SK-MEL-5 (cell line): ENCODE measurements around the gene CTTNBP2. TPM values are rescaled to one million over a fixed set of nuclear protein-coding genes. Genes with fewer than 3 reads are reported as not detected.

Source experiments
- DNase-seq: peaks from one replicate; pipeline ENCODE4 v3.0.0-alpha.2; 2016; ENCODE audit warnings: low read depth, low spot score
- in situ Hi-C: cut with HindIII; loops from 2 replicates; pipeline ENCODE4 v1.10.0; 2016; ENCODE audit warnings: low sequenced_read_pairs, high pct_unique_total_duplicates, low pct_unique_long_range_greater_than_20kb
- total RNA-seq: library from RNA; depleted of rRNA; stranded (reverse); fragments of >200 nt; shearing (Covaris generic); gene quantifications from 2 replicates; pipeline ENCODE4 v1.2.3, GENCODE V29; 2014

CTTNBP2 gene
- total RNA-seq, 1 experiment from 2014 or later = 46.3 TPM

- in situ Hi-C loops = no loop called here
- no peak for DNase-seq
These were observed 68.0 kb downstream of the CTTNBP2 start for GRCh38 chr7:117805241-117805640.

GRCh38 chr7:117803476-117803875 lies 69.8 kb downstream of the CTTNBP2 start:
- DNase-seq = no peak
- in situ Hi-C loops = no loop called here

DNA sequence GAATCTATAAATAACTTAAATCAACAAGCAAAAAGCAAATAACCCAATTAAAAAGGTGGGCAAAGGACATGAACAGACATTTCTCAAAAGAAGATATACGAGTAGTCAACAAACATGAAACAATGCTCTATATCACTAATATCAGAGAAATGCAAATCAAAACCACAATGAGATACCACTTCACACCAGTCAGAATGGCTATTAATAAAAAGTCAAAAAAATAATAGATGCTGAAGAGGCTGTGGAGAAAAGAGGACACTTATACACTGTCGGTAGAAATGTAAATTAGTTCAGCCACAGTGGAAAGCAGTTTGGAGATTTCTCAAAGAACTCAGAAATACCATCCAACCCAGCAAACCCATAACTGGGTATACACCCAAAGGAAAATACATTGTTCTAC lies 70.6 kb downstream of the CTTNBP2 start:
- no peak for DNase-seq
- in situ Hi-C loops = no loop called here

DNA sequence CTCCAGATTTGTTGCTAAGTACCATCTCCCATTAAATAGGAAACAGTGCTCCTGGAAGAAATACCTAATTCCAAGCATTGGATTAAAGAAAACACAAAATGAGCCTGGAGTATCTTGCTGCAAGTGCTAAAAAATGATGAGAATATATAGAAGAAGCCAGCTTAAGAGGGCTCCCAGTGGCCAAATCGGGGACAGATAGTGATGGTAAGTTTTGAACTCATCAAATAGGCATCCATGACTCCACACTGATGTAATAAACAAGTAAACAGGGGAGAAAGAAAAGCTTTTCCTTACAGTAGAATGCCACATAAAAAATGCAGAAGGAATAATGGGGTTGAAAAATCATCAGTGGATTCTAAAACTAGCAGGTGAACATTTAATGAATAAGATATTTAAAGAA lies 72.4 kb downstream of the CTTNBP2 start:
- in situ Hi-C loops = no loop called here
- no peak for DNase-seq

- no peak for DNase-seq
- in situ Hi-C loops = no loop called here
These were observed 72.8 kb downstream of the CTTNBP2 start for GRCh38 chr7:117800406-117800805.

GRCh38 chr7:117796889-117797288 lies 76.4 kb downstream of the CTTNBP2 start:
- DNase-seq = no peak
- in situ Hi-C loops = no loop called here

- in situ Hi-C loops = no loop called here
- DNase-seq = no peak
These were observed 79.3 kb downstream of the CTTNBP2 start for GRCh38 chr7:117793976-117794375.

GRCh38 chr7:117793521-117793920 lies 79.7 kb downstream of the CTTNBP2 start:
- in situ Hi-C loops = no loop called here
- DNase-seq = no peak

DNA sequence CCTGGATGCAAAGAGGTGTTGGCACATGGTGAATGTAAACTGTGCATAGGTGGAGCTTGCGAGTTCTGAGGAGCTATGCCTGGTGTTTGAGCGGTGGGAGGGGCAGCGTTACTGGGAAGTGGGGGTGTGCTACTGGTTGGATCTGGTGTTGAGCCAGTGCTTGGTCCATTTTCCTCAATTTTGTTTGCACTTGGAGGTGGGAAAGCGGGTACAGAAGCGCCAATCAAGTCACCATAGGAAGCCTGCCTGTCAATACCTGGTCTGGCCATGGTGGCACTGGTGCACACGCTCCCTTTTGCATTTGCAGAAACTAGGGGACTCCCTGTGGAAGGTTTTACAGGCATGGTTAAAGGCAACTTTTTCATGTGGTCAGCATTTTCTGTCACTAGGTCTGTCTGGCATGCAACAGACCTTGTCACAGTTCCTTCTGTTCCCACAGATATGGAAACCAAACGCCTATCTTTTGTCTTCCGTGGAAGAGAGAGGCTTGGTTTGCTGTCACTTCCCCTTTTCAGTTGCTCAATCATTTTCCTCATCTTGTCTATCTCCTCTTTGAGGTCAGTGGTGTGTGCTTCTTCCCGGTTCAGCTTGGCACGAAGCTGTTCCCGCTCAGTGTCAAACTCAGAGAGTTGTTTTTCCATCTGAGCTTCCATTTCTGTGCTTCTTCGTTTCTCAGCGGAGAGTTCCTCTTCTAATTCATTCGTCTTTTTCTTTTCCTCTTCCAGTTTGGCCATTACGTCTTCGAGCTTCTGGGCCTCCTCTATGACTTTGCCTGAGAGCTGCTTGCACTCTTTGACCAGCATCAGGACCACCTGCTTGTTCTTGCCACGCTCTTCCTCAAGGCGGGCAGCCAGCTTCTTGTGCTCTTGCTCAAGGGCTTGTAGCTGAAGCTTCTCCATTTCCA lies 81.1 kb downstream of the CTTNBP2 start:
- no peak for DNase-seq
- in situ Hi-C loops = no loop called here

- no peak for DNase-seq
- in situ Hi-C loops = no loop called here
These were observed 82.5 kb downstream of the CTTNBP2 start for GRCh38 chr7:117790731-117791130.

DNA sequence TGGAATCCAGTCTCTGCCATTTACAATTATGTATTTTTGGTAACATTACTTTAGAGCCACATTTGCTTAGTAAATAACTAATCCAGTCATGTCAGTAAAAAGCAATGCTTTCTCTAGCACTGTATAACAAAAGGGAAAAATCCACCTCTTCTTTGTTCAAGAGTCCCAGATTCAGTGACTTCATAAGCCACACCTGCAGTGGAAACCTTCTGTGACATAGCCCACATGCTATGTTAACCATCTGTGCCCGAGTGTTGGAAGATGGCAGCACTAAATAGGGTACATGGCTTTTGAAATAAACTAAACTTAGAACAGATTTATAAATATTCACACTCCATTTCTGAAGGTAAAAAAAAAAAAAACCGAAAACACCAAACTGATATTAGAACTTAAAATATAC lies 83.0 kb downstream of the CTTNBP2 start:
- in situ Hi-C loops = no loop called here
- DNase-seq = no peak

DNA sequence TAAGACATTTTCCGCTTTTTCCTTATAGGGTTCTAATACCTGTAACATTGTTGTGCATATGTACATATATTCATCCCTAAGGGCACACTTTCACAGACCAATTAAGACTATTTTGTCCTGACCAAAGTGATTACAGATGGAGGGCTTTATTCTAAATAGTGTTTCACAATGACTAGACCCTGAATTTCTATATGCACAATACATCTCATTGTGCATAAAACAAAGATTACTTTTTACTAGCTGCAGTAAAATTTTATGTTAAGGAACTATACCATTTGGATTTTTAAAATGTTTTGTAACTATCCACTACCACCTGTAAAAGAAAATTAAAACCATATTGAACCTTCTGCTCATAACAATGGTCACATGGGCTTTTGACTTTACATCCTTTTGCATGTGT lies 87.8 kb downstream of the CTTNBP2 start:
- in situ Hi-C loops = no loop called here
- DNase-seq = no peak

DNA sequence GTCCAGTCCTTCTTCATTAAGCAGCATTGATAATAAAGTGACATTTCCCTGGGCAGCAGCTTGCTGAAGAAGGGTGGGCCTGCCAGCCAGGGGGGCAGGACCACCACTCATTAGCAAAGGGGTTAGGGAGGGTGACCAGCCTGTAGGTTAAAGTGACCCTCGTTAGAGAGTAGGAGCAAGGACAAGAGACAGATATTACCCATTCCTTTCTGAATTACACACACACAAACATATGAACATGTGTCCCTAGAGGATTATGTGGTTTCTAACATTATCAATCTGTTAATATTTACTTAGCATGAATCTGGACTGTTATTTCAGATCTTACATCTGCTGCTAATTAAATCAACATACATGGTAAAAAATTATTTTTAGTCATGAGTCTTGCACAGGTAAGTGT lies 88.9 kb downstream of the CTTNBP2 start:
- no peak for DNase-seq
- in situ Hi-C loops = no loop called here

DNA sequence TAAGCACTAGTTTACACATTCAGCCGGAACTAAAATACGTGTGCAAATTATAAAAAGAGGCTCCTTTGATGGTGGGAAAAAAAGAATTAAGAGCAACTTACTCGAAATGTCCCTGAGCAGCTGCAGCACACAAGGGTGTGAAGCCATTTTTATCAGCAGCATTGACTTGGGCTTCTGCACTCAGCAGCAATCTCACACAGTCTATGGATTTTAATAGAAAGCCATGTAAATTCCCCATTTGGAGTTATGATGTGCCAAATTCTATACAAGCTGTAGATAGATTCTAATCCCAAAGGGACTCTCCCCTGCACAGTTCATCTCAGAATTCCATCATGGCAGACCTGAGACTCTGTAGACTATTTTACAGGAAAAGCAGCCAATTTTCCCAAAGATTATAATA lies 90.5 kb downstream of the CTTNBP2 start:
- in situ Hi-C loops = no loop called here
- no peak for DNase-seq

- no peak for DNase-seq
- in situ Hi-C loops = no loop called here
These were observed 91.5 kb downstream of the CTTNBP2 start for GRCh38 chr7:117781707-117782106.

- in situ Hi-C loops = no loop called here
- DNase-seq = peak; percentile 58
These were observed 92.4 kb downstream of the CTTNBP2 start for GRCh38 chr7:117780832-117781231.

- in situ Hi-C loops = no loop called here
- DNase-seq = no peak
These were observed 95.7 kb downstream of the CTTNBP2 start for GRCh38 chr7:117777335-117778142.

DNA sequence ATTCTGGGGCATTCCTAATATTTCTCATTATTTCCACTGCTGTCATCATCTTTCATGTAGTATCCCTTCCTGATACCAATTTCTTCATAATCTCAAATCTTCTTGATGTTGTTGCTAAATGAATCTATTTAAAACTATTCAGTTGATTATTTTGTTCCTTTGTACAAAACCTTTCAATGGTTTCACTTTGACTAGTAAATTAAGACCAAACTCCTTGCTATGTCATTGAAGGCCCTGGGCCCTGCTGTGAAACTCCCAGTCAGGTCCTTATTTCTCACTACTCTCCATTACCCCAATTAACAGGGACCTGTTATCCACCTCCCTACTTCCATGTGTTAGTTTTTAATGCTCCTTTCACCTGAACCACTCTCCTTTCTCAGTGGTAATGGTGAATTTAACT lies 97.0 kb downstream of the CTTNBP2 start:
- in situ Hi-C loops = no loop called here
- DNase-seq = no peak

DNA sequence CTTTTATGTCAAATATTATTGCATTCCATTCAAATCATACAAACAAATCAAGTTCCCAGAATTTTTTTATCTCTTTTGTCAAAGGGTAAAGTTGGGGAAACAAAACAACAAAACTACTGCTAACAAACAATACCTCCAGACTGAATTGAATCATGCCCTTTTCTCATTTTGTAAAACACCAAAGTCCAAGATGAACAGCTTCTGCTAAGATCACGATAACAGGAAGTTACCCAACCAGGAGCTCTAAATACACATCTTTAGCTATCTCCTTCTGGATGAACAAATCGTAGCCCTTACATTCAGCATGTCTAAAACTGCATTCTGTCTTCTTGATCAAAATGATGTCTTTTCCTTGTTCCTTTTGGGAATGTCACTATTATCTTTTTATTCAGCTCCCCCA lies 97.4 kb downstream of the CTTNBP2 start:
- no peak for DNase-seq
- in situ Hi-C loops = no loop called here
